GM23338 (cell line): ENCODE measurements around the gene HTRA2.

Experiments used
- CREB1 ChIP-seq: fragments of 250-450 bp; sonication (Bioruptor Pico); IDR thresholded peaks from 2 replicates; pipeline ENCODE4 v1.5.0; 2020; ENCODE audit warnings: low read depth, mild to moderate bottlenecking, moderate library complexity
- CTCF ChIP-seq, 2 experiments: fragments of 200-600 bp in 1 of 2; sonication (generic) in 1 of 2; conservative IDR thresholded peaks; 2 replicates each; pipeline versions ENCODE4 v1.5.1 to v1.6.1; 2016 to 2017; ENCODE audit warnings: antibody characterized with exemption in 2 of 2, low read depth in 2 of 2, mild to moderate bottlenecking in 2 of 2, moderate library complexity in 1 of 2
- ETS1 ChIP-seq: IDR thresholded peaks from 2 replicates; pipeline ENCODE4 v1.6.1; 2016; ENCODE audit warnings: antibody characterized with exemption
- EZH2 ChIP-seq: fragments of 200-600 bp; sonication (generic); IDR thresholded peaks from one replicate; pipeline ENCODE4 v1.8.0; 2017; ENCODE audit warnings: antibody characterized with exemption, mild to moderate bottlenecking, low read depth; ENCODE audit not compliant: unreplicated experiment
- EZH2phosphoT487 ChIP-seq: fragments of 200-600 bp; sonication (generic); IDR thresholded peaks from one replicate; pipeline ENCODE4 v1.8.1; 2018; ENCODE audit warnings: antibody characterized with exemption; ENCODE audit not compliant: unreplicated experiment
- JUNB ChIP-seq: IDR thresholded peaks from one replicate; pipeline ENCODE4 v1.6.1; 2016; ENCODE audit warnings: antibody characterized with exemption; ENCODE audit not compliant: unreplicated experiment
- NANOG ChIP-seq: IDR thresholded peaks from 2 replicates; pipeline ENCODE4 v1.6.1; 2016; ENCODE audit warnings: antibody characterized with exemption, borderline replicate concordance
- POLR2AphosphoS5 ChIP-seq: IDR thresholded peaks from 2 replicates; pipeline ENCODE4 v1.6.1; 2016; ENCODE audit warnings: antibody characterized with exemption, low read depth
- REST ChIP-seq: IDR thresholded peaks from one replicate; pipeline ENCODE4 v1.6.1; 2018; ENCODE audit warnings: antibody characterized with exemption; ENCODE audit not compliant: unreplicated experiment
- ZNF331 ChIP-seq: fragments of 250-450 bp; sonication (Bioruptor Pico); IDR thresholded peaks from 2 replicates; pipeline ENCODE4 v1.5.0; 2020; ENCODE audit warnings: low read depth, mild to moderate bottlenecking, moderate library complexity
- ZNF462 ChIP-seq: fragments of 250-450 bp; sonication (Bioruptor Pico); IDR thresholded peaks from 2 replicates; pipeline ENCODE4 v1.5.0; 2020; ENCODE audit warnings: mild to moderate bottlenecking, moderate library complexity

- TF ChIP-seq JUNB, result no peak
- TF ChIP-seq POLR2AphosphoS5, result no peak
- no peak for TF ChIP-seq REST
- TF ChIP-seq CTCF (conservative IDR thresholded peaks at IDR 0.05; ENCODE audit: low read depth in 2 of 2), result no peak
- TF ChIP-seq CREB1 (CRISPR knock-in tag), result no peak
- TF ChIP-seq EZH2phosphoT487, result no peak
- no peak for TF ChIP-seq EZH2
- no peak for TF ChIP-seq ETS1
- TF ChIP-seq ZNF331 (CRISPR knock-in tag), result no peak
- no peak for TF ChIP-seq ZNF462 (CRISPR knock-in tag)
- no peak for TF ChIP-seq NANOG
Measured at GRCh38 chr2:74481961-74482800, 47.6 kb upstream of the HTRA2 start.
